Fibroblast of lung (primary cell): ENCODE data around the gene RIPOR3. TPM values are rescaled to one million over a fixed set of nuclear protein-coding genes. Genes with fewer than 3 reads are reported as not detected.
"Not testable (repeated sequence)": the region's sequence is repeated elsewhere in the genome, so short reads cannot be mapped to it uniquely, and the experiment has no call there.

Experiments
- DNase-seq, 2 donors: peaks; one replicate each; pipeline versions ENCODE4 v3.0.0 to v3.0.0-alpha.2; 2010; ENCODE audit warnings: low read depth in 2 of 2
- H2AFZ ChIP-seq: 2 replicates; pipeline ENCODE4 v1.5.1; 2012; ENCODE audit warnings: low read length, control low read depth, inconsistent platforms
- H3K27ac ChIP-seq: 2 replicates; pipeline ENCODE4 v1.5.1; 2011; ENCODE audit warnings: low read length, control low read depth; ENCODE audit not compliant: insufficient read depth
- H3K27me3 ChIP-seq: 2 replicates; pipeline ENCODE4 v1.5.1; 2011; ENCODE audit warnings: mild to moderate bottlenecking, low read length; ENCODE audit not compliant: control insufficient read depth, insufficient read depth
- H3K36me3 ChIP-seq: 2 replicates; pipeline ENCODE4 v1.5.1; 2011; ENCODE audit warnings: low read length; ENCODE audit not compliant: control insufficient read depth, insufficient read depth
- H3K4me1 ChIP-seq: 2 replicates; pipeline ENCODE4 v1.5.1; 2011; ENCODE audit warnings: low read length; ENCODE audit not compliant: control insufficient read depth, insufficient read depth; ENCODE audit errors: extremely low read depth
- H3K4me2 ChIP-seq: 2 replicates; pipeline ENCODE4 v1.5.1; 2011; ENCODE audit warnings: low read length, control low read depth; ENCODE audit not compliant: insufficient read depth; ENCODE audit errors: extremely low read depth
- H3K4me3 ChIP-seq, 4 experiments: fragments of 200-600 bp in 1 of 4; sonication (generic) in 1 of 4; replicated peaks in 1 of 4; 2 replicates each; pipeline ENCODE4 v1.5.1; 2011 to 2016; ENCODE audit warnings: low read length in 4 of 4, low read depth in 3 of 4, mild to moderate bottlenecking in 3 of 4, control low read depth in 2 of 4, inconsistent platforms in 1 of 4, mixed read lengths in 1 of 4; ENCODE audit not compliant: insufficient read depth in 1 of 4; ENCODE audit errors: control extremely low read depth in 1 of 4
- H3K79me2 ChIP-seq: 2 replicates; pipeline ENCODE4 v1.5.1; 2012; ENCODE audit warnings: mild to moderate bottlenecking, low read length, inconsistent platforms; ENCODE audit not compliant: control insufficient read depth, insufficient read depth
- H3K9ac ChIP-seq: 2 replicates; pipeline ENCODE4 v1.5.1; 2011; ENCODE audit warnings: mild to moderate bottlenecking, low read length, control low read depth; ENCODE audit not compliant: insufficient read depth
- H3K9me3 ChIP-seq: 2 replicates; pipeline ENCODE4 v1.5.1; 2012; ENCODE audit warnings: low read depth, low read length; ENCODE audit not compliant: control insufficient read depth, insufficient read depth
- H4K20me1 ChIP-seq: 2 replicates; pipeline ENCODE4 v1.5.1; 2011; ENCODE audit warnings: low read length; ENCODE audit not compliant: control insufficient read depth, insufficient read depth; ENCODE audit errors: extremely low read depth
- EZH2 ChIP-seq: IDR thresholded peaks from 2 replicates; pipeline ENCODE4 v1.5.1; 2012; ENCODE audit warnings: low read length, control low read depth, mild to moderate bottlenecking; ENCODE audit errors: missing control alignments
- polyA plus RNA-seq, 2 donors: library from polyadenylated mRNA; depleted of rRNA in 1 of 2; stranded (reverse) in 1 of 2; unstranded in 1 of 2; fragments of >200 nt; gene quantifications; 2 replicates each; pipeline ENCODE4 v1.2.1, GENCODE V29; 2011 to 2012; ENCODE audit warnings: missing spikeins in 1 of 2
- total RNA-seq: library from RNA; depleted of rRNA; stranded (reverse); fragments of >200 nt; gene quantifications from 2 replicates; pipeline ENCODE4 v1.2.1, GENCODE V29; 2014
- TF ChIP-seq, protein P1 (sequence below), 2 donors: IDR thresholded peaks in 1 of 2; conservative IDR thresholded peaks in 1 of 2; 1 replicate in 1 of 2; 2 replicates in 1 of 2; pipeline ENCODE4 v1.5.1; 2011 to 2012; ENCODE audit warnings: low read length in 2 of 2, control low read depth in 1 of 2, inconsistent platforms in 1 of 2, low read depth in 1 of 2, mild to moderate bottlenecking in 1 of 2

RIPOR3 gene
- total and polyA plus RNA-seq, 2 donors (not counting 1 experiment from before 2014, with no cell fraction given) = 2.0 to 4.1 TPM

DNA sequence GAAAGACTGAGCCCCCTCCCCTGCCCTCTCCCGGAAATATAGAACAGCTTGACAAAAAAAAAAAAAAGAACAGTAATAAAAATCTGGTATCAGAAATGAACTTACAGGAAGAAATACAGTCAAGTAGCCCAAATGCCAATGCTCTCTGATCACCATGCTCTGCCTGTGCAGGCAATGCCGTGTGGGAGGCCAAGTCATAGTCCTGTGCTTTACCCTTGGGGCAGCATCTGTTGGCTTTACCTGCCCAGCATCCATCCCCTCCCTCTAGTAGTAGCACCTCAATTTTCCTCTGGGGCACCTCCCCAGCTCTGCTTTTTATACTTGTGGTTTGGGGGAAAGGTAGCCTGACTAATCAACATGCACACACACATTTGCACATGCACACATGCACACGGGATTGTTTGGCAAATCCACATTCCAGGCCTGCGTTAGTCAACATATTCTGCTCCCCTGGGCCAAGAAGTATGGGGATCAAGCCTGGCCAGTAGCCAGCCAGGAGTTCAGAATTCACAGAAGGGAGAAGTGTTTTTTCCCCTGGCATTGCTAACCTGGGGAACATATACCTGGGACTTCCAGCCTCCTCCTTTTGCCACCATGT, 70.2 kb downstream of the RIPOR3 start:
- Histone ChIP-seq H2AFZ (no peak overlapping the region), H3K27me3 (no peaks in the 10 kb centered on the region), H3K36me3 (no peaks in the 10 kb centered on the region), H3K4me3 (no peak overlapping the region), H3K4me1 (no peaks in the 10 kb centered on the region), H3K27ac (no peak overlapping the region), H3K9ac (no peak overlapping the region), H3K79me2 (no peaks in the 10 kb centered on the region), H3K4me2 (no peak overlapping the region), H4K20me1 (no peaks in the 10 kb centered on the region), H3K9me3 (no peaks in the 10 kb centered on the region)
- TF ChIP-seq, protein P1, sequence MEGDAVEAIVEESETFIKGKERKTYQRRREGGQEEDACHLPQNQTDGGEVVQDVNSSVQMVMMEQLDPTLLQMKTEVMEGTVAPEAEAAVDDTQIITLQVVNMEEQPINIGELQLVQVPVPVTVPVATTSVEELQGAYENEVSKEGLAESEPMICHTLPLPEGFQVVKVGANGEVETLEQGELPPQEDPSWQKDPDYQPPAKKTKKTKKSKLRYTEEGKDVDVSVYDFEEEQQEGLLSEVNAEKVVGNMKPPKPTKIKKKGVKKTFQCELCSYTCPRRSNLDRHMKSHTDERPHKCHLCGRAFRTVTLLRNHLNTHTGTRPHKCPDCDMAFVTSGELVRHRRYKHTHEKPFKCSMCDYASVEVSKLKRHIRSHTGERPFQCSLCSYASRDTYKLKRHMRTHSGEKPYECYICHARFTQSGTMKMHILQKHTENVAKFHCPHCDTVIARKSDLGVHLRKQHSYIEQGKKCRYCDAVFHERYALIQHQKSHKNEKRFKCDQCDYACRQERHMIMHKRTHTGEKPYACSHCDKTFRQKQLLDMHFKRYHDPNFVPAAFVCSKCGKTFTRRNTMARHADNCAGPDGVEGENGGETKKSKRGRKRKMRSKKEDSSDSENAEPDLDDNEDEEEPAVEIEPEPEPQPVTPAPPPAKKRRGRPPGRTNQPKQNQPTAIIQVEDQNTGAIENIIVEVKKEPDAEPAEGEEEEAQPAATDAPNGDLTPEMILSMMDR (conservative IDR thresholded peaks at IDR 0.05 in 1 of 2, IDR thresholded peaks at IDR 0.05 in 1 of 2; ENCODE audit: low read depth in 1 of 2, low read length in 2 of 2) = no peak
- no peak for TF ChIP-seq EZH2
- DNase-seq = no peak

DNA sequence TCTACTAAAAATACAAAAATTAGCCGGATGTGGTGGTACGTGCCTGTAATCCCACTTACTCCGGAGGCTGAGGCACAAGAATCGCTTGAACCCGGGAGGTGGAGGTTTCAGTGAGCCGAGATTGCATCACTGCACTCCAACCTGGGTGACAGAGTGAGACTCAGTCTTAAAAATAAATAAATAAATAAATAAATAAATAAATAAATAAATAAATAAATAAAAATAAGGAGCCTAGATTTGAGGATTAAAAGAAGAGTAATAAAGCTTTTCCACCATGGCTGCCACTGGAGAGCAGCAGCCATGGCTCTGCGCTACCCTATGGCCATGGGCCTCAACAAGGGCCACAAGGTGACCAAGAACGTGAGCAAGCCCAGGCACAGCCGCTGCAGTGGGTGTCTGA, 70.9 kb downstream of the RIPOR3 start:
- not testable (repeated sequence) for H2AFZ ChIP-seq, H3K27ac ChIP-seq, DNase-seq, H3K27me3 ChIP-seq, H3K4me2 ChIP-seq, H3K79me2 ChIP-seq, H3K4me1 ChIP-seq, H3K9me3 ChIP-seq, H4K20me1 ChIP-seq, H3K36me3 ChIP-seq, H3K4me3 ChIP-seq, H3K9ac ChIP-seq

DNA sequence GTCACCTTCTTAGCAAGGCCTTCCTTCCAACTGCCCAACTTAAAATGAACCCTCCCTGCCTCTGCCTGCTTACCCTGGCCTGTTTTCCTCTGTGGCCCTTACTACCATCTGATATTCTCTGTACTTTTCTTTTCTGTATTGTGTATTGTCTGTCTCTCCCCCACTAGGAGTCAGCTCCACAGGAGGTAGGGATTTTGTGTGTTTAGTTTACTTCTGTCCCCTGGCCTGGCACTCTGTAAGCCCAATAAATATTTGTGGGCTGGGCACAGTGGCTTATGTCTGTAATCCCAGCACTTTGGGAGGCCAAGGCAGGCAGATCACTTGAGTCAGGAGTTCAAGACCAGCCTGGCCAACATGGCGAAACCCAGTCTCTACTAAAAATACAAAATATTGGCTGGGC, 72.8 kb downstream of the RIPOR3 start:
- H3K79me2 ChIP-seq = no peaks in the 10 kb centered on the region
- no peak for DNase-seq
- no peaks in the 10 kb centered on the region for H3K27me3 ChIP-seq

More for the DNA sequence above, 72.8 kb downstream of the RIPOR3 start:
- TF ChIP-seq EZH2 = no peak
- TF ChIP-seq, protein P1 (conservative IDR thresholded peaks at IDR 0.05 in 1 of 2, IDR thresholded peaks at IDR 0.05 in 1 of 2; ENCODE audit: low read depth in 1 of 2, low read length in 2 of 2) = no peak
- no peak overlapping the region for H2AFZ ChIP-seq
- no peak overlapping the region for H3K4me2 ChIP-seq
- H3K4me3 ChIP-seq = no peak overlapping the region
- H3K27ac ChIP-seq = no peak overlapping the region
- no peaks in the 10 kb centered on the region for H4K20me1 ChIP-seq
- H3K36me3 ChIP-seq = no peaks in the 10 kb centered on the region
- H3K4me1 ChIP-seq = no peaks in the 10 kb centered on the region
- no peaks in the 10 kb centered on the region for H3K9me3 ChIP-seq
- no peak overlapping the region for H3K9ac ChIP-seq
